Neural cell (in vitro differentiated cells): ENCODE results near the gene PFN3. TPM values are rescaled to one million over a fixed set of nuclear protein-coding genes. Genes with fewer than 3 reads are reported as not detected.

ENCODE experiments used
- H2AFZ ChIP-seq: fragments of 200-600, 300-800 bp; sonication (generic), shearing (Covaris generic); 2 replicates; pipeline ENCODE4 v1.6.0; 2014; ENCODE audit warnings: low read depth, mild to moderate bottlenecking, antibody characterized with exemption, low read length, moderate library complexity
- H3F3A ChIP-seq: fragments of 200-600 bp; shearing (Covaris generic); 2 replicates; pipeline ENCODE4 v1.6.1; 2016; ENCODE audit warnings: mild to moderate bottlenecking, moderate library complexity, mixed read lengths, antibody characterized with exemption, low read length; ENCODE audit not compliant: insufficient read depth, poor library complexity, severe bottlenecking
- H3K27ac ChIP-seq: fragments of 200-600, 300-800 bp; sonication (generic), shearing (Covaris generic); 2 replicates; pipeline ENCODE4 v1.5.1; 2014; ENCODE audit warnings: mild to moderate bottlenecking, low read length, moderate library complexity
- H3K27me3 ChIP-seq: fragments of 300-800, 200-600 bp; sonication (generic), shearing (Covaris generic); 2 replicates; pipeline ENCODE4 v1.6.0; 2014; ENCODE audit warnings: mild to moderate bottlenecking, low read depth, low read length, moderate library complexity; ENCODE audit not compliant: insufficient read depth
- H3K36me3 ChIP-seq: fragments of 300-800, 200-600 bp; sonication (generic), shearing (Covaris generic); 2 replicates; pipeline ENCODE4 v1.5.1; 2014; ENCODE audit warnings: mild to moderate bottlenecking, antibody characterized with exemption, low read length, moderate library complexity; ENCODE audit not compliant: insufficient read depth
- H3K4me2 ChIP-seq: fragments of 300-800, 200-600 bp; sonication (generic), shearing (Covaris generic); 2 replicates; pipeline ENCODE4 v1.6.0; 2014; ENCODE audit warnings: mild to moderate bottlenecking, low read length
- H3K4me3 ChIP-seq: fragments of 300-800, 200-600 bp; sonication (generic), shearing (Covaris generic); 2 replicates; pipeline ENCODE4 v1.5.1; 2014; ENCODE audit warnings: mild to moderate bottlenecking, low read length, moderate library complexity
- H3K79me2 ChIP-seq: fragments of 200-600 bp; shearing (Covaris generic); replicated peaks from 2 replicates; pipeline ENCODE4 v1.6.0; 2014; ENCODE audit warnings: mild to moderate bottlenecking, low read length, moderate library complexity; ENCODE audit not compliant: insufficient read depth
- H3K9ac ChIP-seq: fragments of 300-800, 200-600 bp; sonication (generic), shearing (Covaris generic); 2 replicates; pipeline ENCODE4 v1.6.1; 2016; ENCODE audit warnings: mild to moderate bottlenecking, low read length, mixed read lengths
- H3K9me2 ChIP-seq: fragments of 200-600 bp; shearing (Covaris generic); 2 replicates; pipeline ENCODE4 v1.6.1; 2016; ENCODE audit warnings: mild to moderate bottlenecking, low read length, mixed read lengths; ENCODE audit not compliant: insufficient read depth
- H3K9me3 ChIP-seq: fragments of 200-600, 300-800 bp; sonication (generic), shearing (Covaris generic); 2 replicates; pipeline ENCODE4 v1.6.1; 2016; ENCODE audit warnings: mild to moderate bottlenecking, mixed run types, low read length, moderate library complexity, mixed read lengths
- H4K20me1 ChIP-seq: fragments of 200-600 bp; shearing (Covaris generic); 2 replicates; pipeline ENCODE4 v1.6.1; 2016; ENCODE audit warnings: mild to moderate bottlenecking, mixed run types; ENCODE audit not compliant: insufficient read depth
- EP300 ChIP-seq: fragments of 450-650 bp; conservative IDR thresholded peaks from 2 replicates; pipeline ENCODE4 v1.6.1; 2014; ENCODE audit warnings: antibody characterized with exemption, mild to moderate bottlenecking, moderate library complexity; ENCODE audit not compliant: poor library complexity, severe bottlenecking
- EZH2 ChIP-seq: fragments of 200-600, 300-800 bp; shearing (Covaris generic), sonication (generic); IDR thresholded peaks from 2 replicates; pipeline ENCODE4 v1.6.1; 2014; ENCODE audit warnings: antibody characterized with exemption, low read length, borderline replicate concordance, mild to moderate bottlenecking; ENCODE audit not compliant: insufficient read depth, poor library complexity, severe bottlenecking
- MXI1 ChIP-seq: fragments of 450-650 bp; conservative IDR thresholded peaks from 2 replicates; pipeline ENCODE4 v1.6.1; 2014; ENCODE audit warnings: antibody characterized with exemption, mild to moderate bottlenecking; ENCODE audit not compliant: poor library complexity, severe bottlenecking
- POLR2AphosphoS5 ChIP-seq: IDR thresholded peaks from 2 replicates; pipeline ENCODE4 v1.6.1; 2012
- RAD21 ChIP-seq: fragments of 450-650 bp; conservative IDR thresholded peaks from 2 replicates; pipeline ENCODE4 v1.6.1; 2014; ENCODE audit warnings: antibody characterized with exemption, mild to moderate bottlenecking, moderate library complexity
- SMC3 ChIP-seq: fragments of 450-650 bp; conservative IDR thresholded peaks from 2 replicates; pipeline ENCODE4 v1.6.1; 2014; ENCODE audit warnings: antibody characterized with exemption, mild to moderate bottlenecking, moderate library complexity; ENCODE audit not compliant: poor library complexity
- TAF1 ChIP-seq: IDR thresholded peaks from 2 replicates; pipeline ENCODE4 v1.6.1; 2012; ENCODE audit warnings: low read depth
- polyA plus RNA-seq: library from polyadenylated mRNA; depleted of rRNA; stranded (reverse); fragments of >200 nt; gene quantifications from 2 replicates; pipeline ENCODE4 v1.2.3, GENCODE V29; 2014
- TF ChIP-seq, protein P1 (sequence below): IDR thresholded peaks from 2 replicates; pipeline ENCODE4 v1.6.1; 2012; ENCODE audit warnings: borderline replicate concordance
- TF ChIP-seq, protein P2 (sequence below): fragments of 450-650 bp; IDR thresholded peaks from 2 replicates; pipeline ENCODE4 v1.5.1; 2014; ENCODE audit warnings: antibody characterized with exemption, mild to moderate bottlenecking, moderate library complexity; ENCODE audit not compliant: poor library complexity, severe bottlenecking

Gene PFN3
- polyA plus RNA-seq, 1 donor from 2014 or later, result not detected

DNA sequence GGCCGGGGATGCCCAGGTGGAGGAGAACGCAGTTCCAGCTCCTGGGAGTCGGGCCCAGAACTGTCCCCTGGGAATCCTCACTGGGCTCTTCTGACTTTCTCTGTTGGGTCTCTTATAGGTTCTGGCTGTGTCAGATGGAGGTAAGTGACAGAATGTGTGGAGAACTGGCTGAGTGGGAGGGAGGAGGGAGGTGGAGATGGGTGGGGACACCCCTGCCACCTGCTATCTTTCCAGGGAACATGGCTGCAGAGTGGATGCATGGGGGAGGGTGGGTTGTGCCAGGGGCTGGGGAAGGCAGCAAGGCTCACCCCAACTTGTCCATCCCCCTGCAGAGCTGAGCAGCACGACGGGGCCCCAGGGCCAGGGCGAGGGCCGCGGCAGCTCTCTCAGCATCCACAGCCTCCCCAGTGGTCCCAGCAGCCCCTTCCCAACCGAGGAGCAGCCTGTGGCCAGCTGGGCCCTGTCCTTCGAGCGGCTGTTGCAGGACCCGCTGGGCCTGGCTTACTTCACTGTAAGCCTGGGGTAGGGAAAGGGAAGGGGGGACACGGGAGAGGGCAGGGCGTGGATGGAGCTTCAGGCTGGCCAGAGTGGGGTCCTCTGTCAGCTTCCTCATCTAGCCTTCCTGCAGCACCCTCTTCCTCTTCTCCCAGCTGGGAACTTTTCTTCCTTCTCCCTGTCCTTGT, 34.5 kb downstream of the PFN3 start:
- no peak overlapping the region for H3K4me2 ChIP-seq
- H4K20me1 ChIP-seq, result no peaks in the 10 kb centered on the region
- H3F3A ChIP-seq, result no peaks in the 10 kb centered on the region
- no peak overlapping the region for H2AFZ ChIP-seq
- H3K9ac ChIP-seq, result no peak overlapping the region
- H3K27ac ChIP-seq, result no peak overlapping the region
- no peaks in the 10 kb centered on the region for H3K36me3 ChIP-seq
- H3K9me3 ChIP-seq, result no peaks in the 10 kb centered on the region
- TF ChIP-seq, protein P1, sequence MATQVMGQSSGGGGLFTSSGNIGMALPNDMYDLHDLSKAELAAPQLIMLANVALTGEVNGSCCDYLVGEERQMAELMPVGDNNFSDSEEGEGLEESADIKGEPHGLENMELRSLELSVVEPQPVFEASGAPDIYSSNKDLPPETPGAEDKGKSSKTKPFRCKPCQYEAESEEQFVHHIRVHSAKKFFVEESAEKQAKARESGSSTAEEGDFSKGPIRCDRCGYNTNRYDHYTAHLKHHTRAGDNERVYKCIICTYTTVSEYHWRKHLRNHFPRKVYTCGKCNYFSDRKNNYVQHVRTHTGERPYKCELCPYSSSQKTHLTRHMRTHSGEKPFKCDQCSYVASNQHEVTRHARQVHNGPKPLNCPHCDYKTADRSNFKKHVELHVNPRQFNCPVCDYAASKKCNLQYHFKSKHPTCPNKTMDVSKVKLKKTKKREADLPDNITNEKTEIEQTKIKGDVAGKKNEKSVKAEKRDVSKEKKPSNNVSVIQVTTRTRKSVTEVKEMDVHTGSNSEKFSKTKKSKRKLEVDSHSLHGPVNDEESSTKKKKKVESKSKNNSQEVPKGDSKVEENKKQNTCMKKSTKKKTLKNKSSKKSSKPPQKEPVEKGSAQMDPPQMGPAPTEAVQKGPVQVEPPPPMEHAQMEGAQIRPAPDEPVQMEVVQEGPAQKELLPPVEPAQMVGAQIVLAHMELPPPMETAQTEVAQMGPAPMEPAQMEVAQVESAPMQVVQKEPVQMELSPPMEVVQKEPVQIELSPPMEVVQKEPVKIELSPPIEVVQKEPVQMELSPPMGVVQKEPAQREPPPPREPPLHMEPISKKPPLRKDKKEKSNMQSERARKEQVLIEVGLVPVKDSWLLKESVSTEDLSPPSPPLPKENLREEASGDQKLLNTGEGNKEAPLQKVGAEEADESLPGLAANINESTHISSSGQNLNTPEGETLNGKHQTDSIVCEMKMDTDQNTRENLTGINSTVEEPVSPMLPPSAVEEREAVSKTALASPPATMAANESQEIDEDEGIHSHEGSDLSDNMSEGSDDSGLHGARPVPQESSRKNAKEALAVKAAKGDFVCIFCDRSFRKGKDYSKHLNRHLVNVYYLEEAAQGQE, result no peak
- TF ChIP-seq EP300 (no peak), EZH2 (no peak), MXI1 (no peak), TAF1 (no peak), SMC3 (no peak), POLR2AphosphoS5 (no peak), RAD21 (no peak)
- TF ChIP-seq, protein P2, sequence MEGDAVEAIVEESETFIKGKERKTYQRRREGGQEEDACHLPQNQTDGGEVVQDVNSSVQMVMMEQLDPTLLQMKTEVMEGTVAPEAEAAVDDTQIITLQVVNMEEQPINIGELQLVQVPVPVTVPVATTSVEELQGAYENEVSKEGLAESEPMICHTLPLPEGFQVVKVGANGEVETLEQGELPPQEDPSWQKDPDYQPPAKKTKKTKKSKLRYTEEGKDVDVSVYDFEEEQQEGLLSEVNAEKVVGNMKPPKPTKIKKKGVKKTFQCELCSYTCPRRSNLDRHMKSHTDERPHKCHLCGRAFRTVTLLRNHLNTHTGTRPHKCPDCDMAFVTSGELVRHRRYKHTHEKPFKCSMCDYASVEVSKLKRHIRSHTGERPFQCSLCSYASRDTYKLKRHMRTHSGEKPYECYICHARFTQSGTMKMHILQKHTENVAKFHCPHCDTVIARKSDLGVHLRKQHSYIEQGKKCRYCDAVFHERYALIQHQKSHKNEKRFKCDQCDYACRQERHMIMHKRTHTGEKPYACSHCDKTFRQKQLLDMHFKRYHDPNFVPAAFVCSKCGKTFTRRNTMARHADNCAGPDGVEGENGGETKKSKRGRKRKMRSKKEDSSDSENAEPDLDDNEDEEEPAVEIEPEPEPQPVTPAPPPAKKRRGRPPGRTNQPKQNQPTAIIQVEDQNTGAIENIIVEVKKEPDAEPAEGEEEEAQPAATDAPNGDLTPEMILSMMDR, result no peak
- H3K9me2 ChIP-seq, result no peaks in the 10 kb centered on the region
- H3K27me3 ChIP-seq, result peaks cover 8% of the 10 kb centered on the region
- no peaks in the 10 kb centered on the region for H3K79me2 ChIP-seq
- H3K4me3 ChIP-seq, result no peak overlapping the region

DNA sequence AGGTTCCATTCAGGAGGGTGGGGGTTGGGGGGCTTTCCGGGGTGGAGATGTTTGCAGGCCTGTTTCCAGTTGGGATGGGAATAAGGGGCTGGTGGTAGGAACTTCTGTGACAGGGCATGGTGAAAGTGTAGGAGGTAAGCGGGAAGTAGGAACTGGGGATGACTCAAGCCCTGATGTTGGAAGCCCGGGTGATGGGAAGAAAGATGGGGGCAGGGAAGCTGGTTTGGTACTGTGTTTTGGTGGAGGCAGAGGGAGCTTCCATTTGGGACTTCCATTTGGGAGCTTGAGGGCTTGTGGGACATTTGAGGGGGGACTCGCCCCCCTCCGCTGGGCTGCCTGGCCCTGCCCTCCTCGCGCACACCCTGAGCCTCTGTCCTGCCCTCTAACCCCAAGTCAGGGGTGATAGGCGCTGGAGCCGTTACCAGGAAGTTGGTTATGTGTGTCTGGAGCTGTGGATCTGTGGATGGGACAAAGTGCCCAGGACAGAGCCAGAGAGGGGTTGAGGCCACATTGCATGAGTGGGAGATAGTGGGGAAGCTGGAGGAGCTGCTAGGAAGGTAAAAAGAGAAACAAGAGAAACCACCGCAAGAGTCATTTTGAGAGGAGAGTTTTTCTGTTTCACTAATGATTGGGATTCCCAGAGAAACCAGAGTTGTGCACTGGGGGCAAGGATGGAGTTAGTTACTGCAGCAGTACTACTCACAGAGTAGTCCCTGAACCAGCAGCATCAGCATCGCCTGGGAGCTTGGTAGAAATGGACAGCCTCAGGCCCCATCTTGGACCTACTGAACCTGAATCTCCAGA, 36.1 kb downstream of the PFN3 start:
- Histone ChIP-seq H3K36me3 (no peaks in the 10 kb centered on the region), H3K9ac (no peak overlapping the region), H3K9me3 (no peaks in the 10 kb centered on the region), H4K20me1 (no peaks in the 10 kb centered on the region), H2AFZ (no peak overlapping the region), H3K9me2 (no peaks in the 10 kb centered on the region), H3K27me3 (peaks cover 8% of the 10 kb centered on the region), H3F3A (no peaks in the 10 kb centered on the region), H3K4me2 (no peak overlapping the region), H3K27ac (no peak overlapping the region), H3K79me2 (no peaks in the 10 kb centered on the region), H3K4me3 (no peak overlapping the region)
- TF ChIP-seq SMC3, result no peak
- TF ChIP-seq MXI1, result no peak
- no peak for TF ChIP-seq EP300
- TF ChIP-seq EZH2, result no peak
- no peak for TF ChIP-seq POLR2AphosphoS5
- TF ChIP-seq, protein P2, result no peak
- TF ChIP-seq, protein P1, result no peak
- TF ChIP-seq TAF1, result no peak
- TF ChIP-seq RAD21, result no peak
